CD4-positive, alpha-beta T cell treated with Interleukin-17A for 4 hours (primary cell): ENCODE data around the gene DNAJC17.
A peak's percentile ranks its signal among the peaks of the same experiment; 100 is the strongest.

ENCODE experiments used
- DNase-seq: peaks from one replicate; pipeline ENCODE4 v3.0.0-alpha.2; 2020; ENCODE audit warnings: mixed read lengths

DNAJC17 gene

DNA sequence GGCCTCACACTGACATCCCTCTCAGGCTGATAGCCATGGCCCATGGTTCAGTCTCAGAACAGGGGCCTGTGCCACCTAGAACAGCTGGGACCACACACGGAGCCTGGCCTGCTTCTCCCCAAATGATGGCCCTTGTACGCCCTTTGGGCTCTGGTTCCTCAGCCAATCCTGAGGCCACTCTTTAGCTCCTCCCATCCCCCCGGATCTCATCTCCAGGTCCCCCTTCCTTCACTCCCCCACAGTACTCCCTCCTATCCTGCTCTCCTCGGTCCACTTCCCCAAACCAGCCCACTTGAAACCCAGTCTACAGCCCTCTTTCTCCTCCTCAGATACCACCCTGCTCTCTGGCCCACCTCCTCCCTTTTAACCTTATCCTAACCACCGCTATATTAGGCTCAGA, 18.2 kb downstream of the DNAJC17 start:
- DNase-seq, result no peak

DNA sequence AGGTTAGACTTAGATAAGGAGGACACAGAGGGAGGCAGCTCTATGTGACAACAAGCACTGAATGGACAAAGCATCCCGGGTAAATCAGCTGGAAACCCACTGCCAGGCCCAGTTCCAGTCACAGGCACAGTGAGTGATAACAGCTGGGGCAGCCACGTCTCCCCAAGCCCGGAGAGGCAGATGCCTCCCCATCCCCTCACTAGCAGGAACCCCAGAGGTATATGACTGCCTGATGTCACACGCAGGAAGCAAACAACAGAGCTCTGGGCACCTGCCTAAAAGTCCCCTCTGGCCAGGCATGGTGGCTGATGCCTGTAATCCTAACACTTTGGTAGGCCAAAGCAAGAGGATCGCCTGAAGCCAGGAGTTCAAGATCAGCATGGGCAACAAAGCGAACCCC, 19.3 kb downstream of the DNAJC17 start:
- no peak for DNase-seq

DNA sequence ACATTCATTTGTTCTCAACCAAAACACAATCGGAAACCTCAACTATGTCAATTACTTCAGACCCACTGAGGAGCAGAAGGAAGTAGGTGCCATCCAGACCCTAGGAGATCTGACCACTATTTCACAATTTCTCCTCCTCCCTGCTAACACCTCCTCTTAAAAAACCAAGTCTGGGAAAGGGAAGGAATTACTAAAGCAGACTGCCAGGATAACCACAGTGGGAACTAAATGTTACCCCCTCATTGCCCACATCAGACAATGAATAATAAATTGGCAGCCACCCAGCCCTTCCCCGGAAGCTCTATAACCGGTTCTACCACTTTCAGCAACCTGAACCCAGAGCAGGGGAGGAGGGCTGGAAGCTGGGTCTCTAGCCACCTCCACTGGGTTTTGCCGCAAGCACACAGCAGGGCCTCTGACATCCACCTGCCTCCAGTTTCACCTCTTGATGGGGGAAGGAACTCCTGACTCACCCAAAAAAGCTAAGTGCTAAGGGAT, 19.9 kb downstream of the DNAJC17 start:
- DNase-seq, result peak; percentile 74

DNA sequence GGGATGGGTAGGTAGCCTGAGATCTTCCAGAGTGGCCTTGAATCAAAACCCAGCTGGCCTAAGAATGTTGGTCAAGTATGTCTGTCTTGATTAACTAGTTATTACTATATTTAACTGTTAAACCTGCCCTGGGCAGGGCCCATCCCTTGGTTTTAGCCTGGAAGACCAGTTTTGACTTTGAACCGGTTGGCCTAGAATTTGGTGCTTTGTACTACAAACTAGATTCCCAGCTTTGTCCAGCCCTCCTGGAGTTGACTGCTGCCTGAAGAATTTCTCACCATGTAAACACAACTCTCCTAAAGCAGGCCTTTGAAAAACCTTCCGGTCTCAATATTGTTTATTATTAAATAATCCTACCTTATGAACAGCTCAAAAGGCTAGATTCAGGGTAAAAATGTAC, 21.5 kb downstream of the DNAJC17 start:
- no peak for DNase-seq

DNA sequence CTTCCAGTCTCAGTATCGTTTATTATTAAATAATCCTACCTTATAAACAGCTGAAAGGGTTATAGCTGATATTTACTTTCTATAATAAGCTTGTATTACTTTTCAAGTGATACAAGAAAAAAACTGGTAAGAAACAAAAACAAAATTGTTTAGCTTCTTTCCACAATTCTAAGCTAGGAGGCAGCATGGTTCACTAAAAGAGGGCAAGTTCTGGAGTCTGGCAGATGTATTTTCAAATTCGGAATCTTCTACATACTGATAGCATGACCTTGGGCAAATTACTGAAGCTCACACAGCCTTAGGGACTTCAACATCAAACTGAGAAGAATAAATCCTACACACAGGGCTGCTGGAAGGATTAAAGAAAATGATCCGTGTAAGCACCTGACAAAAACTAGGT, 22.1 kb downstream of the DNAJC17 start:
- DNase-seq, result no peak

DNA sequence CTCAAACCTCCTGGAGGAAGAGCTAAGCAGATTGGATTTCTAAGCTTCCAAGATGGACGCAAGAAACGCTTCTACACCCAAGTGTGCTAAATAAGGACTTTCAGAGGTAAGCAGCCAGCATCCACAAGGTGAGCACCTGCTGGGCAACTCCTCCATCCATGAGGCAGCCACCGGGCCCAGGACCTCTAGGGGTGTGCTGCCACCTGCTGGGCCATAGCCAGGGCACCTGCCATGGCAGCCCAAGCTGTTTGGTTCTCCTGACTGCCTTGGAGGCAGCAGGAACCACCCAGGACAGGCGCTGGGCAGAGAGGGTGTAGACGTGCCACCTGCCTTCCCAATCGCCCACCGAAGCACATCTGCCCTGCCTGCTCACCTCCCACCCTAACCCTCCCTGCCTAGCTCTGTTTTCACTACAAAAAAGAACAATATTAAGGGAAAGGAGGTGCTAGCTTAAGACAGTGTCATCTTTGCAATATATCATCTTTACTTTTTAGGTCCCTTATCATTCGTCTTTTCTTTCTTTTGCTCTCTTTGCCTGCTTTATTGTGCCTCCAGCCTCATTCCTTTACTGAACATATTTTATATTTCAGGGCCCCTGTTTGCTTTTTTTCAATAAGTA, 24.6 kb downstream of the DNAJC17 start:
- peak; percentile 86 for DNase-seq

DNA sequence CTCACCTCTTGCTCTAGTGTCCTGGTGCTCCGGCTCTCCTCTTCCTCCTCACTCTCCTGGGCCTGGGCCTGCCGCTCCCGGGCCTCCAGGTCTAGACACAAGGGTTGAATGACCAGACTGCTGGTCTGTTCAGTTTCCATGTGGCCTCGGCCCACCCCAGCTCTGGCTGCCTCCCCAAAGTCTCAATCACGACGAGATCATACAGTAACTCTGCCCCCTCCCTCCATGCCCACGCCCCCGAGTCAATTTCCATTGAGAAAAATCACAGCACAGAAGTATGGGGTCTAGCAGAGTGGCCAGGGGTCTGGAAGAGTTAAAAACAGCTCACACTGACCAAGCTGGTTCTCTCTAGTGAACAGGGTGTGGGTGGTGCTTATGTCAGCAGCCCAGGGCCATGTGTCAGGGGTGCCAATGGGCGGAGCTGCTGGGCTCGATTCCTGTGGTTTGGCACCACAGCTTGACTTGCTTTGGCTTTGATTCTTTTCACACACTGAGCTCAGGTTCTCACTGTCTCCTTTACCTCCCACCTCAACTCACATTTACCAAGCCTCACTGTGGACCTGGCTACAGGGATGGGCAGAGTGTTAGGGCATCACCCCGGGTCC, 30.6 kb downstream of the DNAJC17 start:
- DNase-seq, result peak; percentile 36

DNA sequence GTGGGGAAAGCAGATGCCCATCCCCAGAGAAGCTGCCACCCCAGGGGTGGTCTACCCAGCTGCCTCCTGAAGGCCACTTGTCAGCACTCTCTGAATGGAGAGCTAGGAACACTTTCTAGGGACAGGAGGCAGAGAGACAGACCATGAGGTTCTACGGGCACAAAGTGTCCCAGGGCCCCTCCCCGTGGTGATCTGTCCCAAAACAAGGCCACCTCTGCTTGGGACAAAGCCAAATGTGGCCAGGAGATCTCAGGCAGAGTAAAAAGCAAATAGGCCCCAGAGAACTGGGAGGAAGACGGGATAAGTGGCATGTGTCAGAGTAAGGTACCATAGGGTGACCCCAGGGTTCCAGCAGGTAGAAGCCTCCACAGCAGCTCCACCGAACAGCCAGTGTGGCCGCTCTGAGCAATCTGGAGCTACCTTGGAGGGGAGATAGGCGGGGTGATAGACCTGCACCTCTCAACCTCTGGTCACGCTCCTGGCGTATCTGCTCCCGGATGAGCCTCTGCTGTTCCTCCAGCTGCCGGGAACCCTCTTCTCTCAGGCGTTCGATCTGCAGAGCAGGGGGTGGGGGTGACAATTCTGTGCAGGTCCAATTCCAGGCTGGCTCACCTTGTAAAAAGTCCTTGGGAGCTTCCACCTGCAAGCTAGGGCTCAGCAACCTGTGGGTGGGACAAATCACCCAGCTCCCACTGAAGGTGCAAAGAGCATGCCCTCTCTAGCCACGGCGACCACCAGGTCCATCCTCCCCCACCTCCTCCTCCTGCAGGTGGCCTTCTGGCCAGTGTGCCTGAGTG, 31.3 kb downstream of the DNAJC17 start:
- DNase-seq, result no peak

DNA sequence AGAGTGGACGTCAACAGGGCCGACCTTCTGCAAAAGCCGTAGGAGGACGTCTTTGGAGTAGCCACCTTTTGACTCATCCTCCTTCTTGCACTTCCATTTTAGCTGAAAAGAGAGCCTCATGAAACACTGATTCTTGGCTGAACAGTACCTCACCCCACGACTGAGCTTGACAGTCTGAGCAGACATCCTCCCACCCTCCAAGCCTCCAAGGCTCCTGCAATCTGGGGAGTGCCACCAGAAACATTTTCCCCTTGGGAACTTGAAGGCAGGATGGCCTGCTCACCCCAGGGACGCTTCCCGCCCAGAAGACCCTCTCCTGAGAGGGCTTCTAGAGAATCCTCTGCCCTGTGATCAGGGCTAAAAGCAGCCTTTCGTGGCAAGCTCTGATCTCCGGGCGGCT, 32.3 kb downstream of the DNAJC17 start:
- DNase-seq, result no peak

DNA sequence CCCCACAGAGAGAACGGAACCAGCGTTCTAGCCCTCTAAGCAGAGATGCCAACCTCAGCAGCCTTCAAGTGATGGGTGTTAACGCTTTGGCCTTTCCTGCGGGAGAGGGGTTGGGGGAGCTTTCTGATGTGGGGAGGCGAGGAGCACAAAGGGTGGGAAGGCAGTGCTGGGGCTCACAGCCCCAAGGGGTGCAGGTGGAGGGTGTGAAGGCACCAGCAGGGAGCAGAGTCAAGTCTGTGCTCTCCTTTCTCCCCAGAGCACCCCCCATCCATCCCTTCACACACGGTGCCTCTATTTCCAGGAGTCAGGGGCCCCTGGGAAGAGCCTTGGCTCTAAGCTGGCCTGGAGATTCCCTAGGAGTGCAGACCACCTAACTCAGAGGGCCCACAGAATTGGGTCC, 33.4 kb downstream of the DNAJC17 start:
- DNase-seq, result no peak

DNA sequence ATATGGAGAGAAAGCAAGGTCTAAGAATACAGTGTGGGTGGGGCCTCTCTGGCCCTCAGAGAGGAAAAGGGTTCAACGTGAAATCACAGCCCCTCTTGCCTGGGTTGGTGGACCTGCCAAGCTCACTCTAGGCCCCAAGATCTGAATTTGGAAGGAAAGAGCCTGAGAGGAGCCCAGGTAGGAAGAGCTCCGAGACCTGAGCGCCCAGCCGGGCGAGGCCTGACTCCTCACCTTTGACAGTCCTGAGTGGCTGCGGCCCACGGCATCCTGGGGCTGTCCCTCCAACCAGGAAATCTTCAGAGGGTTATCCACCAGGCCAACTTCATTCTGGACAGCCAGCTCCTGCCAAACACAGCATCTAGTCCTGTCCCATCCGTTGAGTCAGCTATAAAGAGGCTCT, 33.8 kb downstream of the DNAJC17 start:
- no peak for DNase-seq

DNA sequence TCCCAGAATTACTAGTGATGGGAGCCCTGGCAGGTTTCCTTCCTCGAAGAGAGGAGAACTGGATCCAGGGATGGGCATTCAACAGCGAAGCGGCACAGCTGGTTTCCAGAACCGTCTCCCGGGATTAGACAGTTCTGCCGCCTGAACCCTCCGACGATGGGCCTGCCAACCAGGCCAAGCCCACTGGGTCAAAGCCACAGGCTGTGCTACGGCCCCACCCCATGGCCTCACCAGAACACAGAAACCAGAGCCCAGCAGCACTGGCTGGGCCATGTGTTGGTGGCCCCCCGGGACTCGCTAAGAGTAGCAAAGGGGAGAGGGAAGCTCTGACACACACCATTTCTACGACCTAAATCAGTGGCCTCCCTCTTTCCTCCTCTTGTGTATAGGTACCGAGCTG, 35.3 kb downstream of the DNAJC17 start:
- no peak for DNase-seq

DNA sequence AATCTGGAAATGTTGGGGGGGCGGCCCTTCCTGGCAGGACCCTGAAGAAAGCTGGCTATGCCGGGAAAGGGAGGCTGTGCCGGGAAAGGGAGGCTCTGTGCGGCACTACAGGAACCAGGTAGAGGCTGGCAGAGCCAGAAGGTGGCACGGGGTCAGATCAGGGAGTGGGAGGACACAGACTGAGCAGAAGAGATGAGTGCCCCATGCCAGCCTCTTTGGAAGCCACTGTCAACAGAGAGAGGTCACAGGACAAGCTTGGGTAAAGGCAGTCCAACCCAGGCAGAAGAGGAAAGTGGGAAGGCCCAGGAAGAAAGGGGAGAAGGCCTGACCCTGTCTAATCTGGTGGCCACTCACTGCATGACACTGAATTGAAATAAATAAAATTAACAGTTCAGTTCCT, 36.0 kb downstream of the DNAJC17 start:
- DNase-seq, result no peak

DNA sequence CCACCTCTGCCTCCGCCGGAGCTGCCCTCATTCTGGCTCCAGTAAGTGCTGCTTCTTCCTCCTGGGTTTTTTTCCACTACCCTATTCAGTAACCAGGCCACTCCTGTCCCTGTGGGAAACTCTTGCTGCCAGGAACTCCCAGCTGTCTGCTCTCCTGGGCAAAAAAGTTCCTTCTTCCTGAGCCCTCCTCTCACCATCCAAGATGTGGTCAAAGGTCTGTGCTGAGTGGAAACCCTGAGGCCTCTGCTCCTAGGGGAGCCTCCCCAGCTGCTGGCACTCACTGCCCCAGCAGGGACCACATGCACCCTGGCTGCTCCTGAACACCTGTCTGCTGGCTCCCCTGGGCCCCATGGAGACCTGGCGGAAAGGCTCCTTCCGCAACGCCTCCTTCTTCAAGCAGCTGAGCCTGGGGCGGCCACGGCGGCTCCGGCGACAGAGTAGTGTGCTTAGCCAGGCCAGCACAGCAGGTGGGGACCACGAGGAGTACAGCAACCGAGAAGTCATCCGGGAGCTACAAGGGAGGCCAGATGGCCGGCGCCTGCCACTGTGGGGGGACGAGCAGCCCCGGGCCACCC, 37.0 kb downstream of the DNAJC17 start:
- DNase-seq, result no peak

DNA sequence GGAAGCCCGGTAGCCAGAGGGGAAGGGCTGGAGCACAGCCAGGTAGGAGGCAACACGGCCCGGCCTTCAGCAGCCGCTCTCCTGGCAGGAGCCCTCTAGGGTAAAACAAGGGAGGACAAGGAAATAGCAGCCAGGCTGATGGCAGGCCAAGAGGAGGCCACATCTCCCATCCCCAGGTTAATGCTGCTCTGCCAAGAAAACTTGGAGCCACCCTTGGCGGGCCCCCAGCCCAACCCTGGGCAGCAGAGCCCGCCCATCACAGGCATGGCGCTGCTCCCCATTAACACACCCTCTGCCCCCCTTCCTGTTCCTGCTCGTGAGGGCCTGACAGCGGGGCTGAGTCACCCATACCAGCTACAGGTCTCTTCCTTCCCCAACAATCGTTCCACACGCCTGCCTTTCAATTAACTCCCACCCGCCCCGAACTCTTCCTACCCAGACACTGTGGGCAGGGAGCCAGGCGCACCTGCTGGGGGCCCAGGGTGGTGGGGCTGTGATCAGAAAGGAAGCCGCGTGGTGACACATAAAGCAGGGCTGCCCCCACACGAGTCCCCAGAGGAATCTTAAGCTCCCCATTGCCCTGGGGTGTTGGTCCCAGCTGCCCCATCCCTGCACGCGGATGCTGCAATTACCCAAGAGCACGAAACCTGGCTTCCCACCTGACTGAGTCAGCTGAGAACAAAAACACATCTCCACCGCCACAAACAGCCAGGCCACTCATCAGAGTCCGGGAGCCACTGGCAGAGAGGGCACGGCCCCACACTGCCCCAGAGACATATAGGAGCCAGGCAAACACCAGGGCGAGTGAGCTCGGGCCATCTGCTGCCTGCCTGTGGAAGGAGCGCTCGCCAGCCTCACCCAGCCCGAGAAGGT, 37.8 kb downstream of the DNAJC17 start, which contains the start of gene C15orf62:
C15orf62 (plus strand) TSS at position 707 of the 873 bp plus-strand sequence. CDS start 516 bp downstream, outside the sequence.
- peak; percentile 87 for DNase-seq

DNA sequence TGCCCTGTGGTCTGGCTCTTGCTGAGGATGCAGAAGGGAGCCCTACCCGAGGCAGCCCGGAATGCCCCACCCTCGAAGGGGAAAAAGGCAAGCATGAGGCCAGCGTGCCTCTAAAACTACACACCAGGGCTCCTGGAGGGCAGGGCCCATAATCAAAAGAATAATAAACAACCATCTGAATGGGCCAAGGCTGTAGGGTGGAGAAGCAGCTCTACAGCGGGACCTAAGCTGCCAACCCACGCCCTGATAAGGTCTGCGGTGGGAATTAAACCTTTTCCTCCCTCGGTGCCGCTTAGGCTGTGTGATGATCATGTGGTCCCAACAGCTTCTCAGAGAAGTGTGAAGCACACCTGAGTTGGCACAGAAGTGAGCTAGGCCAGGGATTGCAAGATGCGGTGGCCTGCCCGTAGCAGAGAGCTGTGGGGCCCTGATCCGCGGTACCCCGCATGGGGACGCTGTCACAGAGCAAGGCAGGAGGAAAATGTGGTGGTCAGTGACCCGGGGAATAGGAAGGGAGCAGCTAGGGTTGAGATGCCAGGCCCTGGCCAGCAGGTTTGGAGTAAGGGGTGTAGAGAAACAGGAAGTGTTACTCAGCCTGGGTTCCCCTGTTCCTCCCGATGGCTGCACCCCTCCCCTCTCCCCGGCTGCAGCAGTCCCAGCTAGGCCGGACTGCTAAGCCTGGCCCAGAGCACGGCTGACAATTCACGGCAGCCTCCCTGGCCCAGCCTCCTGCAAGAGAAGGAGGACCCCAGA, 38.6 kb downstream of the DNAJC17 start:
- peak; percentile 38 for DNase-seq

DNA sequence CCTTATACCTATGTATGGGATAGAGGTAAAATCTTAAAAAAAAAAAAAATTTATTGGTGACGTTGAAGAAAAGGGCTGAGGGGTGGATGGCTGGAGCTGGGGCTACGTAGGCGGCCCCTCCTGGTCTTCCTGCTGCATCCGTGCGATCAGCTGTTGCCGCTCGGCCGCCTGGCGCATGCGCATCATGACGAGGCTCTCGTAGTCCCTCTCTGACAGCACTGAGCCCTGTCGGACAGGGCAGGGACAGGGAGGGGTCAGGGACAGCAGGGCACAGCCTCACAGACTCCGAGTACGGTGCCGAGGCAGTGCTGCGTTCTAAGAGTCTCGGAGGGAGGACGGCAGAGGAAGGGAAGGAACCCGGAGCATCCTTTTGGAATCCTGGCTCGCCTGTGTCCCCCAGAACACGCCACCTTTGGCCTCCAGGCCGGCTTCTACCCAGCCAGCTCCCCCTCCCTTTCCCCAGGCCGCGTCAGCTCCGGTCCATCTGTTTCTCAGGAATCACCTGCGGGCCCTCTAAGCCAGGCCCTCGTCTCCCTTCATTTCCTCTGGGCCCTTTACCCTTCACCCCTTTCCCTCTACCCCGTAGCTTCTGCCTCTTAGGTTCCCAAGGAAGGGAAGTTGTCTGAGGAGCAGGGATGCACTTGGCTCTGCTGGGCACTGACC, 39.3 kb downstream of the DNAJC17 start:
- DNase-seq, result no peak

DNA sequence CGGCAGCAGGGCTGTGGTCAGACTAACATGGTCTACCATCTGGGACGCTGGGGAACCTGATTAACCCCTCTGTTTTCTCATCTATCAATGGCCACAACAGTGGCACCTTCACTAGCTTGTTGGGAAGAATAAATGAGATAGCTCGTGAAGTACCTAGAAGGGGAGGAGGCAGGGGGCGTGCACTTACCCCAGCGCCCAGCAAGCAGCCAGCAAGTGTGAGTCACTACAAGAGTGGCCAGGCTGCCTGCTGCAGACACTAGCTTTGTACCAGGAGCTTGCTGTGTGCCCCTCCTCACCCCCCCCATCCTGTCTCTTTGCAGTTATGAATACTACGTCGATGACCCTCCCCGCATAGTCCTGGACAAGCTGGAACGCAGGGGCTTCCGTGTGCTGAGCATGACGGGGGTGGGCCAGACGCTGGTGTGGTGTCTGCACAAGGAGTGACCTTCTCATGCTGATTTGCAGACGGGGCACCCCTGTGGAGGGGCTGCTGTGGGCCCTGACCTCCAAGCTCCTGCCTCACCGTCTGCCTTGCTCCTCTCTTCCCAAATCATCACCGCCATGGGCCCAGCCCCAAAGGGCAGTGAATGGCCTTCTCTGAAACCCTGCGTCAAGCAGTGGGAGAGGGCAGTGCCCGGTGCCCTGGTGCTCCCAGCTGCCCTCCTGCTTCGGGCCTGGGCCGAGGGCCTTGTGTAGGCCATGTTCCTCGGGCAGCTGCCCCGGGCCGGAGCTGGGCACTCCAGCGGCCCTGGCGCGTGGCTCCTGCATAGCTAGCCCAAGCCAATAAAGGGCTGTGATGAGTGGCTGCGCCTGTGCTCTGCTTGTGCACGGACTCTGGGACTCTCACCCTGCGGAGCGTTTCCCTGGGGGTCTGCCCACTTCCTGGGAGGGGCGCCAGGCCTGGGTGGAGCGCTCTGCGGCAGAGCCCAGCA, 40.1 kb downstream of the DNAJC17 start:
- DNase-seq, result peak; percentile 27

DNA sequence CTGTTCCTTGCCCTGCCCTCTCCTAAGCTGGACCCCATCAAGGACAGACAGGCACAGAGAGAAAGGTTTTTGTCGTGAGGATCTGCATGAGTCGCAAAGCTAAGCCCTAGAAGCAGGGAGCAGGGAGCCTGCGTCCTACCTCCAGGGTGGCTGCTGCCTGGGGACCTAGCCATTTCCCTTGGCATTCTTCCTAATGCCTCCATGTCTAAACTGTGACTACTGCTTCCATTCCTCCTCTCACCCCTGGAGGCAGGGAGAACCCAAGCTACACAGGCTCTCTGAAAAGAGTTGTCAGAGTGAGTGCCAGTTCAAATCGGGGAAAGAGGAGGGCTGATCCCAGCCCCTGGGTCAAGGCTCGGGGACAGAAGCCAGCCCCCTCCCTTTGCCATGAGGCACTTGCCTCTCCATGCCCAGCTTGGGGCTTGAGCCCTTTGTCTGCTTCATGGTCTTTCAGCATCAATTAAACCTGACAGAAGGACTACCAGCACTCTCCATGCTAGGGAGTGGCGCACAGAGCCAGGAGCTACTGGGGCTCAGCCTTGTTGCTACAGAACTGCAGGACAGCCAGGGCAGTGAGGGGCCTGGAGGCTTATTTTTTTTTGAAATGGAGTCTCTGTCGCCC, 41.0 kb downstream of the DNAJC17 start:
- no peak for DNase-seq
